ENCODE results near the gene FOXO3.

Gene FOXO3

GRCh38 chr6:108711071-108711470 lies 150.4 kb downstream of the FOXO3 start:
- Histone ChIP-seq H3K9me3 (ENCODE audit: control insufficient read depth, low read length) (no peaks in the 10 kb centered on the region), H3K4me3 (ENCODE audit: insufficient read depth, low read depth, low read length) (no peak overlapping the region), H3K4me1 (ENCODE audit: control insufficient read depth, insufficient read depth, low read length) (peaks cover 18% of the 10 kb centered on the region), H3K27ac (ENCODE audit: insufficient read depth, low read depth, low read length, poor library complexity, severe bottlenecking) (no peak overlapping the region), H3K27me3 (ENCODE audit: control insufficient read depth, insufficient read depth, low read length, poor library complexity, severe bottlenecking) (no peaks in the 10 kb centered on the region), H3K36me3 (ENCODE audit: control insufficient read depth, insufficient read depth, low read length) (no peaks in the 10 kb centered on the region)
- 84 to 88% methylated on average over 4 to 5 of the region's 5 CpGs for WGBS, 2 experiments

DNA sequence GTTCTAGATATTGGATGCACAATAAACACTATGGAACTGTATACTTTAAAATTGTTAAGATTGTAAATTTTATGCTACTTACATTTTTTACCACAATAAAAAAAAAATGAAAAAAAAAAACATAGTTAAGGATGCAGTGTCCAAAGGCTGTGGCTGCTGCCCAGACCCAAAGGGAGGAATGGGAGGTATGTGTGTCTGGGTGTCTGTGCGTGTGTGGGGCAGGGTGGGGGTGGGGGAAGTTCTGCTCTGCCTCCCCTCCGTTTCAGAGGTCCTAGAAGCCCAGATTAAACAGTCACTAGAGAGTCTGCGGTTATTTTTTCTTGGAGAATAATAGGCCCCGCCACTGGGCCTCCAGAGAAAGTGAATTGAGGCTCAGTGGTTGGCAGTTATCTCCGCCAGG lies 151.1 kb downstream of the FOXO3 start:
- Histone ChIP-seq H3K9me3 (ENCODE audit: control insufficient read depth, low read length) (no peaks in the 10 kb centered on the region), H3K36me3 (ENCODE audit: control insufficient read depth, insufficient read depth, low read length) (no peaks in the 10 kb centered on the region), H3K4me3 (ENCODE audit: insufficient read depth, low read depth, low read length) (no peak overlapping the region), H3K4me1 (ENCODE audit: control insufficient read depth, insufficient read depth, low read length) (peaks cover 13% of the 10 kb centered on the region), H3K27me3 (ENCODE audit: control insufficient read depth, insufficient read depth, low read length, poor library complexity, severe bottlenecking) (no peaks in the 10 kb centered on the region), H3K27ac (ENCODE audit: insufficient read depth, low read depth, low read length, poor library complexity, severe bottlenecking) (no peak overlapping the region)
- WGBS, 2 experiments = 76 to 87% methylated on average over 5 of the region's 5 CpGs

GRCh38 chr6:108712946-108713345 lies 152.2 kb downstream of the FOXO3 start:
- H3K9me3 ChIP-seq (ENCODE audit: control insufficient read depth, low read length) = no peaks in the 10 kb centered on the region
- WGBS, 2 experiments = 91 to 96% methylated on average over 2 of the region's 2 CpGs
- no peaks in the 10 kb centered on the region for H3K27me3 ChIP-seq (ENCODE audit: control insufficient read depth, insufficient read depth, low read length, poor library complexity, severe bottlenecking)
- no peak overlapping the region for H3K4me3 ChIP-seq (ENCODE audit: insufficient read depth, low read depth, low read length)
- H3K27ac ChIP-seq (ENCODE audit: insufficient read depth, low read depth, low read length, poor library complexity, severe bottlenecking) = no peak overlapping the region
- peaks cover 4% of the 10 kb centered on the region for H3K4me1 ChIP-seq (ENCODE audit: control insufficient read depth, insufficient read depth, low read length)
- H3K36me3 ChIP-seq (ENCODE audit: control insufficient read depth, insufficient read depth, low read length) = no peaks in the 10 kb centered on the region

GRCh38 chr6:108714101-108714765 lies 153.5 kb downstream of the FOXO3 start:
- Histone ChIP-seq H3K27ac (ENCODE audit: insufficient read depth, low read depth, low read length, poor library complexity, severe bottlenecking) (no peak overlapping the region), H3K36me3 (ENCODE audit: control insufficient read depth, insufficient read depth, low read length) (no peaks in the 10 kb centered on the region)
- 93 to 94% methylated on average over 6 to 7 of the region's 7 CpGs for WGBS, 2 experiments

GRCh38 chr6:108714766-108715414 lies 154.2 kb downstream of the FOXO3 start:
- Histone ChIP-seq H3K27ac (ENCODE audit: insufficient read depth, low read depth, low read length, poor library complexity, severe bottlenecking) (no peak overlapping the region), H3K27me3 (ENCODE audit: control insufficient read depth, insufficient read depth, low read length, poor library complexity, severe bottlenecking) (no peaks in the 10 kb centered on the region), H3K4me1 (ENCODE audit: control insufficient read depth, insufficient read depth, low read length) (no peaks in the 10 kb centered on the region), H3K4me3 (ENCODE audit: insufficient read depth, low read depth, low read length) (no peak overlapping the region), H3K36me3 (ENCODE audit: control insufficient read depth, insufficient read depth, low read length) (no peaks in the 10 kb centered on the region), H3K9me3 (ENCODE audit: control insufficient read depth, low read length) (no peaks in the 10 kb centered on the region)
- WGBS, 2 experiments = 91 to 92% methylated on average over 9 of the region's 9 CpGs

More at GRCh38 chr6:108714101-108714765, 153.5 kb downstream of the FOXO3 start:
- no peak overlapping the region for H3K4me3 ChIP-seq (ENCODE audit: insufficient read depth, low read depth, low read length)
- H3K4me1 ChIP-seq (ENCODE audit: control insufficient read depth, insufficient read depth, low read length) = no peaks in the 10 kb centered on the region
- H3K9me3 ChIP-seq (ENCODE audit: control insufficient read depth, low read length) = no peaks in the 10 kb centered on the region
- no peaks in the 10 kb centered on the region for H3K27me3 ChIP-seq (ENCODE audit: control insufficient read depth, insufficient read depth, low read length, poor library complexity, severe bottlenecking)

DNA sequence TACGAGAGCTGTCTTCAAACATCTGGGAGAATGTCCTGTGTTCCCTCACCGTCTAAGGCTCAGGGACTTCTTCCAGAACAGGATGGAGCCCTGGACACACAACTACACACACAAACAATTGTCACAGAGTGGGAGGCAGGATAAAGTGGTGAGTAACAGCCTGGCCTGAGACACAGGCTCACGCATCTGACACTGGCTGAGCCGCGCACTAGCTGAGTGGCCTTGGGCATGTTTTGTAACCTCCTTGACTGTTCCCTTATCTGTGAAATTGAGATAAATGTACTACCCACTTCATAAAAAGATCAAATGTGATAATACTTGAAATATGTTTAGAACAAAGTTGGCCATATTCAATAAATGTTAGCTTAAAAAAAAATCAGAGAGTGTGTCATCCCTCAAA lies 155.1 kb downstream of the FOXO3 start:
- WGBS, 2 experiments = 86 to 89% methylated on average over 2 to 5 of the region's 5 CpGs
- no peak overlapping the region for H3K4me3 ChIP-seq (ENCODE audit: insufficient read depth, low read depth, low read length)
- H3K27ac ChIP-seq (ENCODE audit: insufficient read depth, low read depth, low read length, poor library complexity, severe bottlenecking) = no peak overlapping the region
- no peaks in the 10 kb centered on the region for H3K27me3 ChIP-seq (ENCODE audit: control insufficient read depth, insufficient read depth, low read length, poor library complexity, severe bottlenecking)
- no peaks in the 10 kb centered on the region for H3K4me1 ChIP-seq (ENCODE audit: control insufficient read depth, insufficient read depth, low read length)
- no peaks in the 10 kb centered on the region for H3K9me3 ChIP-seq (ENCODE audit: control insufficient read depth, low read length)
- H3K36me3 ChIP-seq (ENCODE audit: control insufficient read depth, insufficient read depth, low read length) = no peaks in the 10 kb centered on the region

DNA sequence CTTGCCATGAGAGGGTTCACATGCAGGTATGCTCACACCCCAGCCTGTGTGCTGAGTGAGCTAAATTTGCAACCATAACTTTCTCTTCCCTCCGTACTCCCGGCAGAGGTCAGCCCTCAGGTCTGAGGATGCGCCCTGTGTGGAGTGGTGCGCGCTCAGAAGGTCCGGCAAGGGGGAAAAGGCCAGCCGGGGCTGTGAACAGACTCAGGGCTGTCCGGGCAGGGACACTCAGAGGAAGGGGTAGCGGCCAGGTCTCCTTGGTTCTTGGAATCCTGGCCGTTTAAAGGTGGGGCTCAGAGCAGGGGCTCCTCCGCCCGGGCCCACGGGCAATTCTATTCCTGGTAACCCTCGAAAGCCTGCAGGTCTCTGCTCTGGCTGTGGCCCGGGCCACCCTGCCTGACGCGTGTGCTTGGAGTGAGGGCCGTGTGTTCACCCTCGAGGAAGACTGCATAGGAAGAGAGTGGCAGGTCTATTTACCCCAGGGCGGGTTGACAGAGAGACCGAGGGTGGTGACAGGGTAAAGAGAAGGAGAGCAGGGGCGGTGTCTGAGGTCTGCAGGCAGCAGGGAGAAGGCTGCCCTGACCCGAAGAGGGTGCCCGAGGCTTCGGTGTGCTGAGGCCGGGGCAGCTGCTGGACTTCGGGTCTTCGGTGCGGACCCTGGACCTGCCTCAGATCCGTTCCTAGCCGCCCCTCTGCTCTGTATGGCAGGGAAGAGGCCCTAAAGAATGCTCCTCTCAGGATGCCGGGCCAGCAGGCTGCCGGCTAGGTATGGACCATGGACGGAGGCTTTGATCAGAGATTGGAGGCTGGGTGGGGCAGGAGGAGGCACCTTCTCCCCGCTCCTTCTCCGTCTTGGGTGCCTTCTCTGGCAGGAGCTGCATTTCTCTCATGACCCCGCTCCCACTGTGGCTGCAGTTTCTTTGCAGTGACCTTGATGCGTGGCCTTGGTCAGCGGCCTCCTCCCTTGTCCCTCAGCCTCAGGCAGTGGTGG lies 156.4 kb downstream of the FOXO3 start:
- no peaks in the 10 kb centered on the region for H3K9me3 ChIP-seq (ENCODE audit: control insufficient read depth, low read length)
- 91 to 93% methylated on average over 39 of the region's 39 CpGs for WGBS, 2 experiments
- no peak overlapping the region for H3K27ac ChIP-seq (ENCODE audit: insufficient read depth, low read depth, low read length, poor library complexity, severe bottlenecking)
- no peaks in the 10 kb centered on the region for H3K27me3 ChIP-seq (ENCODE audit: control insufficient read depth, insufficient read depth, low read length, poor library complexity, severe bottlenecking)
- H3K36me3 ChIP-seq (ENCODE audit: control insufficient read depth, insufficient read depth, low read length) = no peaks in the 10 kb centered on the region
- H3K4me1 ChIP-seq (ENCODE audit: control insufficient read depth, insufficient read depth, low read length) = no peaks in the 10 kb centered on the region
- no peak overlapping the region for H3K4me3 ChIP-seq (ENCODE audit: insufficient read depth, low read depth, low read length)

GRCh38 chr6:108719477-108719876 lies 158.8 kb downstream of the FOXO3 start:
- H3K4me3 ChIP-seq (ENCODE audit: insufficient read depth, low read depth, low read length) = no peak overlapping the region
- H3K27ac ChIP-seq (ENCODE audit: insufficient read depth, low read depth, low read length, poor library complexity, severe bottlenecking) = no peak overlapping the region
- H3K36me3 ChIP-seq (ENCODE audit: control insufficient read depth, insufficient read depth, low read length) = no peaks in the 10 kb centered on the region
- H3K9me3 ChIP-seq (ENCODE audit: control insufficient read depth, low read length) = no peaks in the 10 kb centered on the region
- 89 to 97% methylated on average over 3 of the region's 3 CpGs for WGBS, 2 experiments
- H3K4me1 ChIP-seq (ENCODE audit: control insufficient read depth, insufficient read depth, low read length) = no peaks in the 10 kb centered on the region
- H3K27me3 ChIP-seq (ENCODE audit: control insufficient read depth, insufficient read depth, low read length, poor library complexity, severe bottlenecking) = no peaks in the 10 kb centered on the region

DNA sequence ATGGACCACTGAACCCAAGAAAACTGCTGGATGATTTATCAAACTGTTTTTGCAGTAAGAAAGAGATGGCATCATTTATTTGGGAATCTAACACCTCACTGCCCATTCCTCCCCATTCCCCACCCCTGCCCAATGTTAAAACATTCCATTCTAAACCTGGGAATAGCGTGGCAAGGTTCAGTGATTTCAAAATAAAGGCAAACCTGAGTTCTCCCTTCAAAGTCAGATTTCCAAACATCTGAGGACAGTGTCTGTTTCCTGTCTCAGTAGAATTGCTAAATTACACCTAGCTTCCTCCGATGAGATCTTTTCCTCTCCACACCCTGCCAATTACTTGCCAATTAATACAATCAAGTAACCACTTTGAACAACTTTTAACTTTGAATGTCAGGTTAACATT lies 160.1 kb downstream of the FOXO3 start:
- no peaks in the 10 kb centered on the region for H3K36me3 ChIP-seq (ENCODE audit: control insufficient read depth, insufficient read depth, low read length)
- WGBS, 2 experiments = 75 to 81% methylated on average over 2 of the region's 2 CpGs
- H3K27me3 ChIP-seq (ENCODE audit: control insufficient read depth, insufficient read depth, low read length, poor library complexity, severe bottlenecking) = no peaks in the 10 kb centered on the region
- no peak overlapping the region for H3K27ac ChIP-seq (ENCODE audit: insufficient read depth, low read depth, low read length, poor library complexity, severe bottlenecking)
- H3K4me3 ChIP-seq (ENCODE audit: insufficient read depth, low read depth, low read length) = no peak overlapping the region
- no peaks in the 10 kb centered on the region for H3K4me1 ChIP-seq (ENCODE audit: control insufficient read depth, insufficient read depth, low read length)
- H3K9me3 ChIP-seq (ENCODE audit: control insufficient read depth, low read length) = no peaks in the 10 kb centered on the region

- 51 to 63% methylated on average over 5 of the region's 5 CpGs for WGBS, 2 experiments
- no peak overlapping the region for H3K27ac ChIP-seq (ENCODE audit: insufficient read depth, low read depth, low read length, poor library complexity, severe bottlenecking)
- H3K9me3 ChIP-seq (ENCODE audit: control insufficient read depth, low read length) = no peaks in the 10 kb centered on the region
- no peaks in the 10 kb centered on the region for H3K36me3 ChIP-seq (ENCODE audit: control insufficient read depth, insufficient read depth, low read length)
- H3K4me3 ChIP-seq (ENCODE audit: insufficient read depth, low read depth, low read length) = no peak overlapping the region
- H3K27me3 ChIP-seq (ENCODE audit: control insufficient read depth, insufficient read depth, low read length, poor library complexity, severe bottlenecking) = no peaks in the 10 kb centered on the region
- no peaks in the 10 kb centered on the region for H3K4me1 ChIP-seq (ENCODE audit: control insufficient read depth, insufficient read depth, low read length)
These were observed 160.6 kb downstream of the FOXO3 start for GRCh38 chr6:108721286-108721685.
